Left lobe of liver (tissue), 2 donors: ENCODE data around the gene ATCAY. TPM values are rescaled to one million over a fixed set of nuclear protein-coding genes. Genes with fewer than 3 reads are reported as not detected.
"Not testable (repeated sequence)": the region's sequence is repeated elsewhere in the genome, so short reads cannot be mapped to it uniquely, and the experiment has no call there.

Experiments used
- ATAC-seq: fragments of 200-7000 bp; cut with Tn5 transposase; one replicate; pipeline ENCODE4 v1.9.1; 2020; ENCODE audit warnings: mild to moderate bottlenecking, moderate library complexity
- DNase-seq: peaks from one replicate; pipeline ENCODE4 v3.0.0-alpha.2; 2020; ENCODE audit warnings: low spot score
- total RNA-seq: library from RNA; stranded (reverse); gene quantifications from one replicate; pipeline ENCODE4 v1.2.1, GENCODE V29; 2021
- donor health status: DM: no; HTN: no; CAD: no; lungs with moderate emphysema.
- donor health status: DM: no; HTN: yes; CAD: no.

Gene ATCAY
- total RNA-seq, 1 donor from 2014 or later = not detected

DNA sequence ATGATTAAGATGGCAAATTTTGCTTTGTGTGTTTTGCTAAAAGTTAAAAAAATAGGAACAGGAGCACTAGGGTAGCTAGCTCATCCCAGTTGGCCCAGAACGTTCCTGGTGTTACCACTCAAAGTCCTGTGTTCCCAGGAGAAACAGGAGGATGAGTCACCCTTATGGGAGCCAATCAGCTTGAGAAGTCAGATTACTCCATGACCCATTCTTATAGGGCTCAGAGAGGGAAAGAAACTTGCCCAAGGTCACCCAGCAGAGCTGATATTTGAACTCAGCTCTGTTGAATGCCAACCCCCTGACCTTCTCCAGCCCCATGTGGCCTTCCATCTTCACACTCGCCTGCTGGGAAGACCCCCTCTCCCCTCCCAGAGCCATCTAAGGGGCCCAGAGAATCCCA lies 65.4 kb downstream of the ATCAY start:
- no peak for ATAC-seq

DNA sequence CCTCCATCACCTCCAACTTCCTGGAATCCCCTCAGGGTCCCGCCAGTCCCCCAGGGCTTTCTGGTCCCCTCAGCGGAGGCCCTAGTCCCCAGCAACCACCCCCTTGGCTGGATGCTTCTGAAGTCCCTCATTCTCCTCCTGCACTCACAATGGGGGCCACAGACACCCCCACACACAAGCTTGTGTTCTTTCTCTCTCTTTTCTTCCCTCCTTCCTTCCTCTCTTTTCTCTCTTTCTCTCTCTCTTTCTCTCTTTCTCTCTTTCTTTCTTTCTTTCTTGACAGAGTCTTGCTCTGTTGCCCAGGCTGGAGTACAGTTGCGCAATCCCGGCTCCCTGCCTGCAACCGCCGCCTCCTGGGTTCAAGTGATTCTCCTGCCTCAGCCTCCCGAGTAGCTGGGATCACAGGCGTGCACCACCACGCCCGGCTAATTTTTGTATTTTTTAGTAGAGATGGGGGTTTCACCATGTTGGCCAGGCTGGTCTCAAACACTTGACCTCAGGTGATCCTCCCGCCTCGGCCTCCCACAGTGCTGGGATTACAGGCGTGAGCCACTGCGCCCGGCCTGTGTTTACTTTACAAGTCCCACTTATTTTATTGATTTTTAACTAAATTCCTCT lies 66.9 kb downstream of the ATCAY start:
- DNase-seq, ATAC-seq: not testable (repeated sequence)

More for the DNA sequence above, 65.4 kb downstream of the ATCAY start:
- DNase-seq = no peak

DNA sequence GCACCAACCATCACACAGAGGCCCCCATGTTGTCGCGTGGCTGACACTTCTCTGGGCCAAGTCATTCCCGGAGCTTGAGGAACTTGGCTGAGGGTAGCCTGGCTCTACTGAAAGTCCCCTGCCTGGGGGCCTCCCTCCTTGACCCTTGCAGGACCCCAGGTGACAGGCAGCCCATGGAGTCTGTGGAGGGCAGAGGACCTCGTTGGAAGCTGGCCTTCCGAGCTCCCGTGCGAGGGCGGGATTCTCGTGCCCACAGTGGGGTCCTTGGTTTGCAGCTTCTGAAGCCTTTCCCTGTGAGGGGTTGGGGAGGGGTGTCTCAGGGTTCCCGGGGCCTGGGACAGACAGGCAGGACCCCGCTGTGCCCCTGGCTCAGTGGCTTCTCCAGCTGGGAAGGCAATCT lies 68.8 kb downstream of the ATCAY start:
- ATAC-seq = no peak
- DNase-seq = no peak

DNA sequence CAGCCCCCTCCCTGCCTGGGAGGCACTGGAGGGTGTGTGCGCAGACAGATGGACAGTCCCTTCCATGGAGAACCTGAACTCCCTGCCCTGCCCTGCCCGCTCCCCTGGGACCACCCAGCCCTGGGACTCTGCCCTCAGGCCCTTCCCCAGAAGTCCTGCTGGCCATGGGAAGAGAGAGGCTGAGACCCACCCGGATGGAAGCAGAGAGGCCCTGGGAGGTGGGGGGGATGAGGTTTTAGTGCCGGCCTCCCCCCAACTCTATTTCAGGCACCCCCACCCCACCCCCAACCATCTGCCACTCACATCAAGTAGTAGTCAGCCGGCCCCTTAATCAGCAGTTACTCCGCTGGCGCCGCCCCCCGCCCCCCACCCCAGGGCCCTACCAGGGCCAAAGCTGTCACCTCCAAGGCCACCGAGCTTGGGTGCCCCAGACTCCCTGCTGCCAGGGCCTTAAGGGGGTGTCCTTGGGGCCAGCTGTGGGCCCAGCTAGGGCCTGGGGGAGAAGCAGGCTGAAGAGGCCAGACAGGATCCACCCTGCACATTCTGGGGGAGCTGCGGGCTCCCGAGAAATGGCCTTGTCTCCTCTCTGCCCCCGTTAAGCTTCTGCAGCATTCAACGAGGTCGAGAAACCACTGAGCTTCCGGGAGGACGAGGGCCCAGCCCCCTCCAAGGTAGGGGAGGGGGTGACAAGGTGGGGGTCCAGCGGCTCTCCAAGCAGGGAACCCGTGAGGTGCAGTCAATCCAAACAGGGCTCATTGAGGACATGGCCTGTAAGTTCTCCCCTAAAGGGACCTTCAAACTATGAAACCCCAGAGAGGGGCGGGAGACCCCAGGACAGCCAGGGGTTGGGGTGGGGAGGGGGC lies 69.7 kb downstream of the ATCAY start:
- no peak for ATAC-seq
- no peak for DNase-seq

DNA sequence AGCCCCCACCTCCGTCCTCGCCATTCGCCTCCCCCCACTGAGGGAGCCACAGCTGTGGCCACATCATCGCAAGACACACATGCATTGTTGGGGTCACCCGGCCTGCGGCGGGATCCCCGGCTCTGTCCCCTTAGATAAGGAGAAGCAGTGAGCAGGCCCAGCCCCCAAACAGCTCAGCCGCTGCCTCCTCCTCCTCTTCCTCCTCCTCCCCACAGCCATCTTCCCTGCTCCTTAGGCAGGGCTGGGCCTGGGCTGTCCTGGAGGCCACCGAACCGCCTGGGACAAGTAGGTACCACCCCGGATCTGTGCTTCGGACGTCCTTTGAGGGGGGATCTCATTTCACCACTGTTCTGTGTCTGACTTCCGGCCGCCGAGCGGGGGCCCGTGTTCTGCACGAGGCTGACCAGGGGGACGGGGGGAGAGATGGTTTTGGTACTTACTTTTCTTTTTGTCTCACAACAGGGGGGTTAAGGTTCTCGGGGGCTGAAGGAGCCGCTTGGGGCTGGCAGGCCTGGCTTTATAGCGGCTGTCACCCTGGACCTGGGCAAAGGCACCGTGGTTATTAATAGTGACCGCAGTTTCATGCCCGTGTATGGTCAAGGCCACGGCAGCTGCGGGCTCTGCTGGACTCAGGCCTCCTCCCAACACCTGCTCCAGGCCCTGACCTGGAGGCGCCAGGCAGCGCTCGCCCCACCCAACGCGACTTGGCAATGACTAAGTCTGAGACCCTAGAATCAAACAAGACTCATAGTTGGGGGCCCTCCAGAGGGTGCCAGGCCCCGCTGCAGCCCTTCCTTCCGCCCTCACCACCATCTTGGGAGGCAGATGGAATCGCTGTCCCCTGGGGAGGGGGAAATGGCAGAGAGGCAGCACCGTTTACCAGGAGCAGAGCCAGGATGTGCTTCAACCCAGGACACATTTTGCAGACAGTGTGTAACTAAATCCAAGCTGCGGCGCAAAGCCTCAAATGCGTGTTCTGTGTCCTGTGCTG lies 70.7 kb downstream of the ATCAY start:
- ATAC-seq = peak; percentile 17
- DNase-seq = no peak

DNA sequence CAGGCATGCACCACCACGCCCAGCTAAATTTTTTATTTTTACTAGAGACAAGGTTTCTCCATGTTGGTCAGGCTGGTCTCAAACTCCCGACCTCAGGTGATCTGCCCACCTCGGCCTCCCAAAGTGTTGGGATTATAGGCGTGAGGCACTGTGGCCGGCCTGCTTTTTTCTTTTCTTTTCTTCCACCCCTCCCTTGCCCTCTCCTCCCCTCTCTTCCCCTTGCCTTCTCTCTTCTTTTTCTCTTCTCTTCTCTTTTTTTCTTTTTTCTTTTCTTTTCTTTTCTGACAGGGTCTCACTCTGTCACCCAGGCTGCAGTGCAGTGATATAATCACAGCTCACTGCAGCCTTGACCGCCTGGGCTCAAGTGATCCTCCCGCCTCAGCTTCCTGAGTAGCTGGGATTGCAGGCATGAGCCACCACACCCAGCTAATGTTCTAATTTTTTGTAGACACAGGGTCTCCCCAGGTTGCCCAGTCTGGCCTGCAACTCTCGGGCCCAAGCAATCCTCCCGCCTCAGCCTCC lies 72.3 kb downstream of the ATCAY start:
- DNase-seq, ATAC-seq: not testable (repeated sequence)

DNA sequence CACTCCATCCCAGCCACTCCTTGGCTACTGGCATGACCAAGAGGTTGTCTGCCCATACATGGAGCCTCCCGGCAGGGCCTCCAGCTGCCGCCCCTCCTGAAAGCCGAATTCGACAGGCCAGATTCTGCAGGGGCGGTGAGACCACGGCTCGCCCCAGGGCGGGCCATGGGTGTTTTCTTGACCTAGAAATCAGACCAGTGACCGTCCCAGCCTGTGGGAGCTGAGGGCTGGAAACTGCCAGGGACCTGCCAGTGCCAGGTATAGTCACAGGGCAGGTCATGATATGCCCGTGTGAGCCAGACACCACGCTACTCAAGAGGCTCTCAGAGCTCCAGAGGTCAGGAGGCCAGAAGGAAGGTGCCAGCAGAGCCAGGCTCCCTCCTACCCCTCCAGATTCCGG lies 73.6 kb downstream of the ATCAY start:
- DNase-seq = no peak
- peak; percentile 17 for ATAC-seq

DNA sequence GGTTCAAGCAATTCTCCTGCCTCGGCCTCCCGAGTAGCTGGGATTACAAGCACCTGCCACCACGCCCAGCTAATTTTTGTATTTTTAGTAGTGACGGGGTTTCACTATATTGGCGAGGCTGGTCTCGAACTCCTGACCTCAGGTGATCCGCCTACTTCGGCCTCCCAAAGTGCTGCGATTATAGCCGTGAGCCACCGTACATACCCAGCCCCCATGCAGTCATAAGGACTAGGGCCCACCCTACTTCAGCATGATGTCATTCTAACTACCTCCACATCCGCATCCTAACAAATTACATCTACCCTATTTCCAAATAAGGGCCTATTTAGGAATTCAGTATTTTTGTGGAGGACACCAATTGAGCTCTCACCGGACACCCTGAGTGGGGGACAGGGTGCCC lies 74.8 kb downstream of the ATCAY start:
- not testable (repeated sequence) for DNase-seq, ATAC-seq

DNA sequence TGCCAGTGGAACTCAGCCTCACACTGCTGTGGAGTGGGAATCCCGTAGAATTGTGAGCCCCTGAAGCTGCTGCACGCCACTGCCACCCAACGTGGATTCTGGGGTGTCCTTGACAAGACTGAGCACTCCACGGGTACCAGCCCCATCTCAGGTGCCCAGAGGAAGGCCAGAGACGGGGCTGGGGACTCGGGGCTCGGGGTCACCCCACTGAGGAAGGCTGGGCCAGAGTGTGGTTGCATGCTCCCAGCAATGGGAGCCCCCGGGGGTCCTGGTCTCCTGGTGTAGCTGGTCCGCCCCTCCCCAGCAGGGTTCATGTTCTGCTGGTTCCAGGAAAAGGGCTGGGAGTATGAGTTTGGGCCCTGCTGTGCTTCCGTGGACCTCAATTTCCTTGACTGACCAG lies 75.2 kb downstream of the ATCAY start:
- no peak for ATAC-seq
- no peak for DNase-seq

DNA sequence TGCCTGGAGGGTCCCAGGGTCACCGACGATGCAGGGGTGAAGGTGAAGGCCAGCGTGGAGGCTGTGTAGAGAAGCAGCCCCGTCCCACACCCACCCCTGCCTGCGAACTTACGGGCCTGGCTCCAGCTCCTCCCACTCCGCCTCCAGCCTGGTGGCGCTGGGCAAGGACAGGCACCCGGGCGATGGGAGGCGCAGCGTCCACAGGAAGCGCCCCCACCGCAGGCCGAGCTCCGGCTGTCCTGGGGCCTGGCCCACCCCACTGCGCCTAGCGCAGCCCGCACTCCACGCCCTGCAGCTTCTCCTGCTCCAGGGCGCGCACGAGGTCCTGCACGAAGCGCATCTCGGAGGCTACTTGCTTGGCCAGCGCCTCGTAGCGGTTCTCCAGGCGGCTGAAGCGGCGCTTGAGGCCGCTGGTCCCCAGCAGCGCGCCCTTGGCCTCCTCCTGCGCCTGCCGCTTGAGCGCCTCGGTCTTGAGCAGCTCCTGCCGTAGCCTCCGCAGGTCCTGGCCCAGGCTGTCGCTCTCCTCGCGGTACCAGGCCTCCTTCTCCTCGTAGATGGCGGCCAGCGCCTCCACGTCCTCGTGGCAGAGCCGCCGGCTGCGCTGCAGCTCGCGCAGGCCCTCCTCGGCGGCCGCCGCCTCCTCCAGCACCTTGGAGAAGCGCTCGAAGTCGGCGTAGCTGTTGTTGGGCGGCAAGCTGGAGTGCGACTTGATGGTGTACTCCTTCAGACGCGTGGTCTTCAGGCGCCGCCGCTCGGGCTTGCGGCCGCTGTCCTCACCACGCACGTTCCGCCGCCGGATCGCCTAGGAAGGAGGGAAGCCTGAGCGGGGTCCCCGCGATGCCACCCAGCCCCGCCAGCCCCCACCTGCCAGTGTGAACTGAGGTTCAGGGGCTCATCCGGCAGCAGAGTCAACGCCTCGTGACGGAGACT lies 78.6 kb downstream of the ATCAY start:
- no peak for DNase-seq
- ATAC-seq = no peak

DNA sequence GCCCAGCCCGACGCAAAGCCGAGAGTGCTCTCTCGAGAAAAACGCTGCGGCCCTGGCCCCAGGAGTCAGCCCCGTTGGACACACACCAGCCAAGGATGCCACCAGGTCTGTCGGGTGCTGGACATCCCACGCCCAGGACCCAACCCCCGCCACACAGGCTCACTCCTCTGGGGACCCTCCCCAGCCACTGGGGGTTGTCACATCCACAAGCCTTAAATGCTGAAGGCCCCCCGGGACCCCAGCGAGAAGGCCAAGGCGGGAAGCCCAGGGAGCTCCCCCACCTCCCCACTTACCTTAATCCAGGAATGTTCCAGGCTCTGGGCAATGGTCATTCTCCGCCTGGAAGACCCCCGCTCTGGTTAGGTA lies 79.3 kb downstream of the ATCAY start:
- DNase-seq = no peak
- no peak for ATAC-seq

DNA sequence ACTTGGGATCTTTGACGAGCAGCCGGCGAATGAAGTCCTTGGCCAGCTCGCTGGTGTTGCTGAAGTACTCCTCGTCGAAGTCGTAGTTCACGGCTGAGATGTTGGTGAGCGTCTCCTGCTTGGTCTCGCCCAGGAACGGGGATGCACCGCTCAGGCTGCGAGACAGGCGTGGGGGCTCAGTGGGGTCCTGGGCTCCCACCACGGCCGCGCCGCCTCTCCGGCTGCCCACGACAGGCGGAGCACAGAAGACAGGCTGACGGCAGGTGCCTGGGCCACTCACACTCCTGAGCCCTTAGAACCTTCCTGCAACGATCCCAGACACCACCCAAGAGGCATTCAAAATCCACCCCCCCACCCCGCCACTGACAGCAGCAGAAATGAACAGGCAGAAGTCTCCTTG lies 80.5 kb downstream of the ATCAY start:
- no peak for ATAC-seq
- DNase-seq = no peak

DNA sequence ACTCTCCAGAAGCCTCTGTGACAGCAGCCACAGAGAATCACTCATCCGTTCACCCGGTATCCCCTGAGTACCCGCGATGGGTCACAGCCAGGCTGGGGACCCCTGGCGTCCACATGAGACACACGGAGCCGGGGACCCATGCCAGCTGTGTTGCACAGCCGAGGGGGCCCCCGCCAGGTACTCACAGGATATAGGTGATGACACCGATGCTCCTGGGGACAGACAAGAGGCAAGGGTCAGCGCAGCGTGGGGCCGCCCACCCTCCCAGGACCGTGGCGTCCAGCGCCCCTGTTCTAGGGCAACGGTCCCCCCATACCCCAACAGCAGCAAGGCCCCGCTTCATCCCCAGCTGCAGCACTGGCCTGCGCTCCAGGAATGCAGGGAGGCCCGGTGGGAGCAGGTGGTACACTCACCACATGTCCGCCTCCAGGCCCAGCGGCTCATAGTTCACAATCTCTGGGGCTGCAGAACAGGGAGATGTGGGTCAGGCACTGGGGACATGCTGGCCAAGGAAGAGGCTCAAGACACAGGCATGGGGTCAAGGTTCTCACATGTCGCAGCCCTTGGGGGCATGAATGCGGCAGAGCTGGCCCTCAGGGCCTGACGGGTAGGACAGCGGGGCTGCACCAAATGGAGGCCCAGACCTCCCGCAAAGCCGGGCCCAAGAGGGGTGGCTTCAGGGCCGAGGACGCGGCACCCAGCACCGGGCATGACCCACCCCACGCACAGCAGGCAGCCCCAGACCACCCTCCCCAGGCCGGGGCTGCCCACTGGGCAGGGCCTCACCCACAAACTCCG lies 83.2 kb downstream of the ATCAY start:
- no peak for ATAC-seq
- no peak for DNase-seq

DNA sequence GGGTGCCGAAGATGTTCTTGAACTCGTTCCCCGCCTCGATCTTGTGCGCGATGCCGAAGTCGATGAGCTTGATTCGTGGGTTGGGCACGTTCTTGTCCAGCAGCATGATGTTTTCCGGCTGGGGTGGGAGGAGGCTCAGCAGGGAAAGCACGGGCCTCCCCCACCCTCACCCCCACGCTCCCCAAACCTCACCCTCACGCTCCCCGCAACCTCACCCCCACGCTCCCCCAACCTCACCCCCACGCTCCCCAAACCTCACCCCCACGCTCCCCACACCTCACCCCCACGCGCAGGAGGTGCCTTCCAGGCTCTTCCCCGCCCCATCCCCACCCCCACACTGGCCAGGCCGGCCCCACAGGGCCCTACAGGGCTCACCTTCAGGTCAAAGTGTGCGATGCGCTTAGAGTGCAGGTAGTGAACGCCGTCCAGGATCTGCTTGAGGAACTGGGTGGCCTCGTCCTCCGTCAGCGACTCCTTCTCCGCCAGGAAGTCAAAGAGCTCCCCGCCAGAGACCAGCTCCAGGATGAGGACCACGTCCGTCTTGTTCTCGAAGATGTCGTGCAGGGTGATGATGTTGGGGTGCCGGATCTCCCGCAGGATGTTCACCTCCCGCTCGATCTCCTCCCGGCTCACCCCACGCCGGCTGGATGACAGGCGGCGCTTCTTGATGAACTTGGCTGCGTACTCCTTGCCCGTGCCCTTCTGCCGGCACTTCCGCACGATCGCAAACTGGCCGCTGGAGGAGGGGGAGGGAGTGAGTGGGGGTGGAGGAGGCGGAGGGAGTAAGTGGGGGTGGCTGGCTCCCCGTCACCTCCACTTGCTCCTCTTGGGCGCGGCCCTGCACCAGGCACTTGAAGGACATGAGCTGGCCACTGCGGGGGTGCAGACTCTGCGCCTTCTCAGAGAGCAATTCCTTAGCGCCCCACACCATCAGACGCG lies 84.0 kb downstream of the ATCAY start:
- DNase-seq (no peak), ATAC-seq (no peak)

DNA sequence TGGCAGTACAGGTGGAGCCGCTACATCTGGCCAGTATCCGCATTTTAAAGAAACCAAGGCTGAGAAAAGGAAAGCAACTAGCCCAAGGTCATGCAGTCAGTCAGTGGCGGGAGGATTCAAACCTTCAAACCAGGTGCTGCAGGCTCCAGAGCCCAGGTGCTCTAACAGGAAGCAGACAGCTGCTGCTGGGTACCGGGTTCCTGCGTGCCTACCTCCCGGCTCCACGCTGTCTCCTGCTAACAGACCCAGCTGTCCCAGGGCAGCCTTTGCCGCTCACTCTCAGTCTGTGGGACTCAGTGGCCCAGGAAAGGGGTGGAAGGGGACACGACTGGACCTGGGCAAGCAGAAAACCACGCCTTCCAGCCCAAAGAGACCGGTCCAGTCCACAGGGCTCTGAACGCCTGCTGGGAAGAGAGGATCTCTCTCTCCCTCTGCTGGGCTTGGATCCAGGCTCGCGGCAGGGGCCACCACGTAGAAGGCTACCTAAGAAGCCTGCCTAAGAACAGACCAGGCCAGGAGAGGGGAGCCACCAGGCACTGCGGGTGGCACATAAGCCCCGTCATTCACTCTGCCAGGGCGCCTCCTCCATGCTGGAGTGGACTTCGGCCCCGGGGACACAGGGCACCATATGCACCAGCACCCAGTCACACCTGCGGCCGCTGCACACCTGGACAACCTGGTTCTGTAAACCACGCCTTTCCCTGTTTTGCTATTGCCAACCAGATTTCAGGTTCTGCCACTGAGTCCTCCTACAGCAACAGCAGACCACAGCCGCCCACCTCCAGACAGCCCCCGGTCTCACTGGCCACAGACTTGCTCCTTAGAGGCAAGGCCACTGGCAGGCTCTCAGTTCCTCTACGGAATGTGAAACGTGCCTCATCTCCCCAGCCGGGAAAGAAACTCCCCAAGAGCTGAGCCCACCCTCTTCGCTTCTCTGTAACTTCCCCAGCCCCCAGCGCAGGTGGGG lies 85.8 kb downstream of the ATCAY start:
- DNase-seq (no peak), ATAC-seq (no peak)

DNA sequence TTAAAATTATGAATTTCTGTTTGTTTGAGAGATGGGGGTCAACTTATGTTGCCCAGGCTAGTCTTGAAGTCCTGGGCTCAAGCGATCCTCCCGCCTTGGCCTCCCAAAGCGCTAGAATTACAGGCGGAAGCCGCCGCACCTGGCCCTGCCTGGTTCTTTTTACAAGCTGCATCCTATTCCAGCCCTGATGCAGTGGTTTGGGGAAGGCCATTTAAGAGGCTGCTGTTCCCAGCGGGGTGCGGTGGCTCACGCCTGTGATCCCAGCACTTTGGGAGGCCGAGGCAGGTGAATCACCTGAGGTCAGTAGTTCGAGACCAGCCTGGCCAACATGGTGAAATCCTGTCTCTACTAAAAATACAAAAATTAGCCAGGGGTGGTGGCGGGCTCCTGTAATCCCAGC lies 87.5 kb downstream of the ATCAY start:
- not testable (repeated sequence) for ATAC-seq, DNase-seq
